ENCODE measurements around the gene ZMYND8. TPM values are rescaled to one million over a fixed set of nuclear protein-coding genes. Genes with fewer than 3 reads are reported as not detected.

ZMYND8 gene
- total and polyA plus RNA-seq, 2 of the 8 experiments (the other 6 are each of a cell fraction or from before 2014, with no cell fraction given): 50.5 to 163 TPM

- peak overlapping the region; percentile 20; the same call in 1 of the 2 replicates for H2BK12ac ChIP-seq (ENCODE audit: low read depth, low read length)
- no peak overlapping the region for H3K18ac ChIP-seq (ENCODE audit: extremely low read depth, low read length)
- H3K14ac ChIP-seq (ENCODE audit: insufficient read length): no peak overlapping the region
- POLR2A ChIA-PET (ENCODE audit: partially characterized antibody): interaction anchor here (0.7 to 1.8 kb wide), 7 partner anchors 12 to 70 kb away, joined by 3 to 9 read pairs (median 4); no protein-coding TSS in a partner anchor
- H2AFZ ChIP-seq (ENCODE audit: low read length): no peak overlapping the region
- H3K4me3 ChIP-seq (ENCODE audit: extremely low read depth in 1 of 4, insufficient read depth in 2 of 4, low read depth in 3 of 4, low read length in 4 of 4): no peak overlapping the region
- peaks cover 0 to 85% of the 10 kb centered on the region in 2 experiments; a peak in 3 of 4 replicates for H3K79me2 ChIP-seq (ENCODE audit: control insufficient read depth in 1 of 2, insufficient read depth in 2 of 2, low read length in 2 of 2)
- H2BK15ac ChIP-seq (ENCODE audit: low read length): no peak overlapping the region
- DNase-seq (ENCODE audit: low read depth in 1 of 2, low spot score in 2 of 2) (no peak), FAIRE-seq (no peak)
- peaks cover 2 to 9% (median 6%) of the 10 kb centered on the region in 4 experiments; a peak in 5 of 7 replicates for H3K4me1 ChIP-seq (replicated peaks in 1 of 4; ENCODE audit: control insufficient read depth in 3 of 4, insufficient read depth in 4 of 4, low read length in 3 of 4)
- H3K9ac ChIP-seq (replicated peaks in 1 of 4; ENCODE audit: extremely low read depth in 1 of 4, low read depth in 3 of 4, low read length in 3 of 4): no peak overlapping the region
- no peak overlapping the region for H3K4ac ChIP-seq (replicated peaks; ENCODE audit: insufficient read length, low read depth, low read length)
- H3K36me3 ChIP-seq (ENCODE audit: control insufficient read depth in 2 of 4, insufficient read depth in 4 of 4, low read length in 3 of 4): peaks cover 23 to 80% (median 49%) of the 10 kb centered on the region in 4 experiments
- no peak overlapping the region for H2BK120ac ChIP-seq (replicated peaks; ENCODE audit: low read depth, low read length)
- no peak overlapping the region for H4K91ac ChIP-seq (replicated peaks; ENCODE audit: insufficient read length, low read length)
- no peaks in the 10 kb centered on the region for H3K27me3 ChIP-seq (replicated peaks in 1 of 4; ENCODE audit: control insufficient read depth in 3 of 4, extremely low read depth in 1 of 4, insufficient read depth in 3 of 4, low read length in 3 of 4)
- no peak overlapping the region for H2BK20ac ChIP-seq (ENCODE audit: low read length)
- no peaks in the 10 kb centered on the region for H3K9me3 ChIP-seq (ENCODE audit: insufficient read depth in 2 of 2, low read depth in 1 of 2, low read length in 1 of 2)
- no peak overlapping the region for H3K56ac ChIP-seq (replicated peaks; ENCODE audit: insufficient read length, low read depth, low read length)
- no peaks in the 10 kb centered on the region; the same call in 1 of the 2 replicates for H3K79me1 ChIP-seq (ENCODE audit: low read depth, low read length)
- 88% methylated on average over 8 of the region's 8 CpGs; no CpG with 5 or more reads in 1 of the 2 experiments for WGBS, 2 experiments (ENCODE audit: extremely low coverage in 1 of 2, insufficient coverage in 1 of 2, insufficient read length in 1 of 2, insufficient replicate concordance in 2 of 2, low coverage in 1 of 2, low lambda C conversion rate in 2 of 2, missing lambda C conversion rate in 1 of 2)
- H4K8ac ChIP-seq (ENCODE audit: extremely low read depth, insufficient read depth, low read length): no peak overlapping the region
- no peaks in the 10 kb centered on the region for H3K23me2 ChIP-seq (ENCODE audit: low read depth, low read length)
- CTCF ChIA-PET (ENCODE audit: partially characterized antibody): interaction anchor here (0.9 to 2.7 kb wide), 5 partner anchors 14 to 81 kb away, joined by 3 to 13 read pairs (median 4); no protein-coding TSS in a partner anchor
- no peak overlapping the region for H4K5ac ChIP-seq (ENCODE audit: insufficient read length, low read depth, low read length)
- peak overlapping the region; percentile 40; the same call in 1 of the 2 replicates for H2BK5ac ChIP-seq (ENCODE audit: low read depth, low read length)
- H4K20me1 ChIP-seq (replicated peaks in 1 of 2; ENCODE audit: control insufficient read depth in 1 of 2, insufficient read depth in 2 of 2, low read length in 2 of 2): no peaks in the 10 kb centered on the region
- no peak for TF ChIP-seq TEAD4 (IDR thresholded peaks at IDR 0.05; ENCODE audit: low read depth, low read length)
- no peak for TF ChIP-seq POU5F1 (IDR thresholded peaks at IDR 0.05; ENCODE audit: low read depth, low read length)
- no peak for TF ChIP-seq CTBP2 (IDR thresholded peaks at IDR 0.05; ENCODE audit: borderline replicate concordance, insufficient read depth, insufficient read length, low read length)
- no peak for TF ChIP-seq NANOG (IDR thresholded peaks at IDR 0.05; ENCODE audit: insufficient read depth, low read depth, low read length, poor library complexity, severe bottlenecking)
- no peak for TF ChIP-seq CBX5 (IDR thresholded peaks at IDR 0.05; ENCODE audit: low read depth, low read length)
- no peak for TF ChIP-seq KDM5A (IDR thresholded peaks at IDR 0.05; ENCODE audit: low read length)
- no peak for TF ChIP-seq EP300 (IDR thresholded peaks at IDR 0.05; ENCODE audit: borderline replicate concordance in 1 of 2, low read depth in 2 of 2, low read length in 2 of 2)
- no peak overlapping the region for H3K4me2 ChIP-seq (ENCODE audit: insufficient read depth in 1 of 2, low read depth in 2 of 2, low read length in 2 of 2)
- H2AK5ac ChIP-seq (ENCODE audit: low read depth, low read length): no peak overlapping the region
- peak overlapping the region; percentile 44; the same call in 1 of the 2 replicates for H3K27ac ChIP-seq (ENCODE audit: low read depth, low read length)
- no peak overlapping the region for H3K23ac ChIP-seq (ENCODE audit: insufficient read length)
Measured at GRCh38 chr20:47298624-47299023, 57.9 kb downstream of the ZMYND8 start.

Data from H1 (cell line).